ENCODE data around the gene IQGAP1. TPM values are rescaled to one million over a fixed set of nuclear protein-coding genes. Genes with fewer than 3 reads are reported as not detected.

The IQGAP1 gene
- total RNA-seq, 1 donor from 2014 or later = 227 TPM

DNA sequence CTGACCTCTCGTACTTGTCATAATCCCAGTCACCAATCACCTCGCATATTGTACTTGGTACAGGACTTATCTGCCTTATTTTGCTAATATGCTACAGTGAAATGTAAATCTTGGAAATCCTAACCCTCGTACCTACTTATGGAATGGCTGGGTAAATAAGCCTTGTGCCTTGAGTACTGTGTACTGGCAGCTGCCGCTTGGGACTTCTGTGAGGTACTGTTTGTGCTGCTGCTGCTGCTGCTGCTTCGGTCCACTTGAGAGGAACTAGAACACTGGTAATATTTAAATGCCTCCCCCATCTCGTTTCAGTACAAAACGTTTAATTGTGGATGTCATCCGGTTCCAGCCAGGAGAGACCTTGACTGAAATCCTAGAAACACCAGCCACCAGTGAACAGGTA lies 99.1 kb downstream of the IQGAP1 start:
- Mint-ChIP-seq H3K4me3 (no peak overlapping the region), H3K4me1 (peaks cover 5% of the 10 kb centered on the region), H3K27me3 (no peaks in the 10 kb centered on the region), H3K9me3 (no peaks in the 10 kb centered on the region), H3K36me3 (ENCODE audit: low read depth) (peaks cover 92% of the 10 kb centered on the region), H3K27ac (no peak overlapping the region)
- TF ChIP-seq, protein P1, sequence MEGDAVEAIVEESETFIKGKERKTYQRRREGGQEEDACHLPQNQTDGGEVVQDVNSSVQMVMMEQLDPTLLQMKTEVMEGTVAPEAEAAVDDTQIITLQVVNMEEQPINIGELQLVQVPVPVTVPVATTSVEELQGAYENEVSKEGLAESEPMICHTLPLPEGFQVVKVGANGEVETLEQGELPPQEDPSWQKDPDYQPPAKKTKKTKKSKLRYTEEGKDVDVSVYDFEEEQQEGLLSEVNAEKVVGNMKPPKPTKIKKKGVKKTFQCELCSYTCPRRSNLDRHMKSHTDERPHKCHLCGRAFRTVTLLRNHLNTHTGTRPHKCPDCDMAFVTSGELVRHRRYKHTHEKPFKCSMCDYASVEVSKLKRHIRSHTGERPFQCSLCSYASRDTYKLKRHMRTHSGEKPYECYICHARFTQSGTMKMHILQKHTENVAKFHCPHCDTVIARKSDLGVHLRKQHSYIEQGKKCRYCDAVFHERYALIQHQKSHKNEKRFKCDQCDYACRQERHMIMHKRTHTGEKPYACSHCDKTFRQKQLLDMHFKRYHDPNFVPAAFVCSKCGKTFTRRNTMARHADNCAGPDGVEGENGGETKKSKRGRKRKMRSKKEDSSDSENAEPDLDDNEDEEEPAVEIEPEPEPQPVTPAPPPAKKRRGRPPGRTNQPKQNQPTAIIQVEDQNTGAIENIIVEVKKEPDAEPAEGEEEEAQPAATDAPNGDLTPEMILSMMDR (IDR thresholded peaks at IDR 0.05) = no peak
- ATAC-seq (ENCODE audit: low read depth) (no peak), DNase-seq (no peak)
- intact Hi-C loops (cut with micrococcal nuclease) = loop anchor here (10.0 kb wide), 1 partner anchor 208 kb away; no protein-coding TSS in a partner anchor
- ChIA-PET POLR2A (no interaction called here), CTCF (interaction anchor here (1.2 kb wide), 1 partner anchor 10 kb away, joined by 3 read pairs; no protein-coding TSS in a partner anchor)

DNA sequence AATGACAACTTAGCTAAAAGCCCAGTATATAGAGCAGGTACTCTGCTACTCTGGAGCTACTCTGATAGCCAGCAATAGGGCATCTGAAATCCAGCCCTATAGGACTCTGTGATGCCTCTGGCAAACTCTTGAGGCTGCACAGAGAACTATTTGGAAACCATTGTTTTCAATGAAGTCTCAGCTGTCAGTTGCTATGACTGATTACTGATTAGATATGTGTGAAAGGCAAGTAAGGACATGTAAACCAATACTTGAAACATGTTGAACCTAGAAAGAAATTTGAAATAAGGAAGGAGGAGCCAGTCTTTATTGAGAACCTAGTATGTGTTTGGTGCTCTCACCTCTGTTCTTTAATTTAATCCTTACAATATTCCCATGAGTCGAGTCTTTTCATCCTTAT lies 101.5 kb downstream of the IQGAP1 start:
- H3K36me3 Mint-ChIP-seq (ENCODE audit: low read depth) = peaks cover 92% of the 10 kb centered on the region
- no peaks in the 10 kb centered on the region for H3K9me3 Mint-ChIP-seq
- H3K27me3 Mint-ChIP-seq = no peaks in the 10 kb centered on the region
- no peaks in the 10 kb centered on the region for H3K4me1 Mint-ChIP-seq
- ChIA-PET CTCF (interaction anchor here (1.2 kb wide), 1 partner anchor 114 kb away, joined by 3 read pairs; no protein-coding TSS in a partner anchor), POLR2A (interaction anchor here (0.5 to 0.6 kb wide), 2 partner anchors 120 to 256 kb away, joined by 3 to 4 read pairs; partner anchors contain the start of gene CIB1)
- TF ChIP-seq, protein P1 (IDR thresholded peaks at IDR 0.05) = no peak
- ATAC-seq (ENCODE audit: low read depth) (no peak), DNase-seq (no peak)
- no peak overlapping the region for H3K4me3 Mint-ChIP-seq
- intact Hi-C loops (cut with micrococcal nuclease) = loop anchor here (10.0 kb wide), 1 partner anchor 205 kb away; no protein-coding TSS in a partner anchor
- H3K27ac Mint-ChIP-seq = no peak overlapping the region

DNA sequence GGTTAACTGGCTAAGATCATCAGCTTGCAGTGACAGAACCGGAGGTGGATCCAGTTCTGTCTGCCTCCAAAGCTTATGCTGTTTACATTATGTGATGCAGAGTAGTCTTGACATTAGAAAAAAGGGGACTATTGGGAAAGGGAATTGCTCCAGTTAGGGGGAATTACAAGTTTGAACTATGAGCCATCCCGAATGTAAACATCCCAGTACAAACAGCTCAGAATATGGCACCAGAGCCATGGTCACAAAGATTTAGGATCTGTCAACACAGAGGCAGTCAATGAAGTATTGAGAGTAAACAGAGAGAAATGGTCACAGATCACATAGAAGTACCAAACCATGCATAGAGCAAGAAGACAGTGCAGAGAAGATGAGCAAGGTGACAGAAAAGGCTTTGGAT lies 101.9 kb downstream of the IQGAP1 start:
- Mint-ChIP-seq H3K36me3 (ENCODE audit: low read depth) (peaks cover 90% of the 10 kb centered on the region), H3K27me3 (no peaks in the 10 kb centered on the region), H3K27ac (no peak overlapping the region), H3K4me1 (no peaks in the 10 kb centered on the region), H3K9me3 (no peaks in the 10 kb centered on the region), H3K4me3 (no peak overlapping the region)
- ATAC-seq (ENCODE audit: low read depth) = no peak
- ChIA-PET POLR2A (interaction anchor here (0.5 to 0.6 kb wide), 2 partner anchors 120 to 256 kb away, joined by 3 to 4 read pairs; partner anchors contain the start of gene CIB1), CTCF (interaction anchor here (1.2 kb wide), 1 partner anchor 113 kb away, joined by 3 read pairs; no protein-coding TSS in a partner anchor)
- intact Hi-C loops (cut with micrococcal nuclease) = loop anchor here (5.0 to 10.0 kb wide), 3 partner anchors 45 to 205 kb away; no protein-coding TSS in a partner anchor
- TF ChIP-seq, protein P1 (IDR thresholded peaks at IDR 0.05) = no peak
- DNase-seq = no peak

DNA sequence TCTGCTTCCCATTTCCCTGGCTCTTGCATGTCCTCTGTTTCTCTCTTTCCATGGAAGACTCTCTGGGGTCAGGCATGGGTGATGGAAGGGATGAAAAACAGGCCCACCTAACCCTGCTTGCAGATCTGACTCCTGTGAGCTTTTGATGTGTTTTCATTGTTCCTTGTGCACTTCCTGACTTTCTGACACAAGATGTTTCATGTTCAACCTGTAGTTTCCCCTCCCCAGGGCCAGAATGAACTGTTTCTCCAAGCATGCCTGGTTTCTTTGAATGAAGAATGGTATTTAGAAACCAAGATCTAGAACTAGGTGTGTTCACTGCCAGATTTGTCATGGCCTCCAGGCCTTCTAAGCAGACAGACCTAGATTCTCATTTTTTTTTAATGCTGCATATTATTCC lies 105.6 kb downstream of the IQGAP1 start:
- Mint-ChIP-seq H3K4me3 (no peak overlapping the region), H3K4me1 (no peaks in the 10 kb centered on the region), H3K9me3 (no peaks in the 10 kb centered on the region), H3K27me3 (no peaks in the 10 kb centered on the region), H3K36me3 (ENCODE audit: low read depth) (peaks cover 87% of the 10 kb centered on the region), H3K27ac (no peak overlapping the region)
- ChIA-PET POLR2A (no interaction called here), CTCF (no interaction called here)
- ATAC-seq (ENCODE audit: low read depth) (no peak), DNase-seq (no peak)
- TF ChIP-seq, protein P1 (IDR thresholded peaks at IDR 0.05) = no peak
- intact Hi-C loops (cut with micrococcal nuclease) = loop anchor here (5.0 to 10.0 kb wide), 2 partner anchors 49 to 104 kb away; no protein-coding TSS in a partner anchor

DNA sequence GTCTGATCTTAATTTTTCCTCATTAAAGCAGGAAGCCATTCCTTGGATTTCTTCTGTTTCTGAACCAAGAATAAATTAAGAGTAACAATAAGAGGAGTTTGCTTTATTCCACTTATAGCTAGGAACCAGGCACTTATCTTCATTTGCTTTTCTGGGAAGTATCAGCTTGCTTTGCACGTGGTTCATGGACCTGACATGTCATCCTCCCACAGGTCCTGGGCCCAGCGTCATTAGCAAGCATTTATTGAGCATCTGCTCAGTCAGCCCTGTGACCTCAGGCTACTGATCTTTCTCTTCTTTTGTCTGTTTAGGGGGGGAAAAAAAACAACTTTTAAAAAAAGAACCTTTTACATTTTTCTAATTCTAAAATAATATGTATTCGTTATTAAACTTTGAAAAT lies 107.0 kb downstream of the IQGAP1 start:
- ChIA-PET CTCF (no interaction called here), POLR2A (no interaction called here)
- Mint-ChIP-seq H3K9me3 (no peaks in the 10 kb centered on the region), H3K27me3 (no peaks in the 10 kb centered on the region), H3K36me3 (ENCODE audit: low read depth) (peaks cover 87% of the 10 kb centered on the region), H3K27ac (no peak overlapping the region), H3K4me1 (no peaks in the 10 kb centered on the region), H3K4me3 (no peak overlapping the region)
- ATAC-seq (ENCODE audit: low read depth) = no peak
- TF ChIP-seq, protein P1 (IDR thresholded peaks at IDR 0.05) = no peak
- intact Hi-C loops (cut with micrococcal nuclease) = loop anchor here (5.0 to 10.0 kb wide), 2 partner anchors 50 to 392 kb away; no protein-coding TSS in a partner anchor
- DNase-seq = no peak
